NCI-H774 (cell line): ENCODE results near the gene KIFC3.
"Not testable (repeated sequence)": the region's sequence is repeated elsewhere in the genome, so short reads cannot be mapped to it uniquely, and the experiment has no call there.

Experiments
- DNase-seq: peaks from one replicate; lab custom pipeline; 2025; lab: John Stamatoyannopoulos, UW

KIFC3 gene

GRCh38 chr16:57825298-57826044 is 23.2 kb upstream of the KIFC3 start:
- DNase-seq: no peak

GRCh38 chr16:57824888-57825287 is 22.6 kb upstream of the KIFC3 start:
- no peak for DNase-seq

GRCh38 chr16:57823836-57824235 is 21.5 kb upstream of the KIFC3 start:
- DNase-seq: no peak

GRCh38 chr16:57822856-57823255 is 20.6 kb upstream of the KIFC3 start:
- DNase-seq: no peak

GRCh38 chr16:57822018-57822553 is 19.8 kb upstream of the KIFC3 start:
- no peak for DNase-seq

- no peak for DNase-seq
Measured at GRCh38 chr16:57821149-57821971, 19.1 kb upstream of the KIFC3 start.

GRCh38 chr16:57818377-57819064 is 16.2 kb upstream of the KIFC3 start:
- DNase-seq: peak; percentile 77

GRCh38 chr16:57817680-57818079 is 15.4 kb upstream of the KIFC3 start:
- DNase-seq: no peak

- peak; percentile 48 for DNase-seq
Measured at GRCh38 chr16:57815987-57816745, 13.9 kb upstream of the KIFC3 start.

GRCh38 chr16:57814896-57815295 is 12.6 kb upstream of the KIFC3 start:
- DNase-seq: no peak

GRCh38 chr16:57813466-57813865 is 11.2 kb upstream of the KIFC3 start:
- DNase-seq: no peak

GRCh38 chr16:57811340-57811739 is 9.0 kb upstream of the KIFC3 start:
- not testable (repeated sequence) for DNase-seq

GRCh38 chr16:57810197-57811031 is 8.1 kb upstream of the KIFC3 start:
- peak; percentile 78 for DNase-seq

GRCh38 chr16:57809276-57810196 is 7.2 kb upstream of the KIFC3 start:
- DNase-seq: no peak

- no peak for DNase-seq
Measured at GRCh38 chr16:57808589-57809228, 6.4 kb upstream of the KIFC3 start.

GRCh38 chr16:57807968-57808528 is 5.8 kb upstream of the KIFC3 start:
- DNase-seq: peak; percentile 69

- DNase-seq: no peak
Measured at GRCh38 chr16:57807252-57807967, 5.1 kb upstream of the KIFC3 start.

GRCh38 chr16:57805176-57805575 is 2.9 kb upstream of the KIFC3 start:
- no peak for DNase-seq
